Keratinocyte (primary cell): ENCODE results near the gene SULT1B1. TPM values are rescaled to one million over a fixed set of nuclear protein-coding genes. Genes with fewer than 3 reads are reported as not detected.
A peak's percentile ranks its signal among the peaks of the same experiment; 100 is the strongest.

ENCODE experiments used
- DNase-seq: peaks from one replicate; pipeline ENCODE4 v3.0.0-alpha.2; 2011; ENCODE audit warnings: low read depth, missing footprints, low spot score
- FAIRE-seq: peaks from 2 replicates; lab custom pipeline; 2011; peaks lifted over from hg19 to GRCh38; lab: Jason Lieb, UNC
- H2AFZ ChIP-seq: 2 replicates; pipeline ENCODE4 v1.6.0; 2012; ENCODE audit warnings: low read length, control low read depth, inconsistent platforms; ENCODE audit not compliant: control insufficient read depth
- H3K27ac ChIP-seq: 2 replicates; pipeline ENCODE4 v1.5.1; 2011; ENCODE audit warnings: low read length; ENCODE audit not compliant: control insufficient read depth, insufficient read depth
- H3K27me3 ChIP-seq: 3 replicates; pipeline ENCODE4 v1.6.0; 2011; ENCODE audit warnings: low read length; ENCODE audit not compliant: control insufficient read depth, insufficient read depth; ENCODE audit errors: extremely low read depth
- H3K36me3 ChIP-seq, 2 experiments: 2 replicates in 1 of 2; 3 replicates in 1 of 2; pipeline ENCODE4 v1.5.1; 2011; ENCODE audit warnings: low read length in 2 of 2, mild to moderate bottlenecking in 1 of 2; ENCODE audit not compliant: control insufficient read depth in 2 of 2, insufficient read depth in 2 of 2; ENCODE audit errors: extremely low read depth in 1 of 2
- H3K4me1 ChIP-seq: 3 replicates; pipeline ENCODE4 v1.5.1; 2011; ENCODE audit warnings: low read length; ENCODE audit not compliant: control insufficient read depth, insufficient read depth; ENCODE audit errors: extremely low read depth
- H3K4me2 ChIP-seq: 3 replicates; pipeline ENCODE4 v1.6.0; 2011; ENCODE audit warnings: low read depth, low read length; ENCODE audit not compliant: control insufficient read depth, insufficient read depth; ENCODE audit errors: extremely low read depth
- H3K4me3 ChIP-seq, 3 experiments: fragments of 200-600 bp in 1 of 3; sonication (generic) in 1 of 3; 2 replicates in 2 of 3; 3 replicates in 1 of 3; pipeline ENCODE4 v1.5.1; 2011 to 2016; ENCODE audit warnings: low read length in 3 of 3, mild to moderate bottlenecking in 3 of 3, control low read depth in 2 of 3, inconsistent platforms in 1 of 3, low read depth in 1 of 3, mixed read lengths in 1 of 3, mixed run types in 1 of 3, moderate library complexity in 1 of 3; ENCODE audit not compliant: control insufficient read depth in 2 of 3, insufficient read depth in 2 of 3; ENCODE audit errors: extremely low read depth in 1 of 3
- H3K79me2 ChIP-seq: 2 replicates; pipeline ENCODE4 v1.6.0; 2012; ENCODE audit warnings: low read length; ENCODE audit not compliant: control insufficient read depth, insufficient read depth
- H3K9ac ChIP-seq: 3 replicates; pipeline ENCODE4 v1.6.0; 2011; ENCODE audit warnings: low read length; ENCODE audit not compliant: control insufficient read depth, insufficient read depth; ENCODE audit errors: extremely low read depth
- H3K9me1 ChIP-seq: 3 replicates; pipeline ENCODE4 v1.6.0; 2011; ENCODE audit warnings: low read length; ENCODE audit not compliant: control insufficient read depth, insufficient read depth; ENCODE audit errors: extremely low read depth
- H3K9me3 ChIP-seq: 2 replicates; pipeline ENCODE4 v1.5.1; 2012; ENCODE audit warnings: low read depth, low read length; ENCODE audit not compliant: control insufficient read depth
- H4K20me1 ChIP-seq: 3 replicates; pipeline ENCODE4 v1.6.0; 2011; ENCODE audit warnings: low read length; ENCODE audit not compliant: control insufficient read depth, insufficient read depth; ENCODE audit errors: extremely low read depth
- EZH2 ChIP-seq: IDR thresholded peaks from one replicate; pipeline ENCODE4 v1.6.1; 2012; ENCODE audit warnings: inconsistent platforms, mild to moderate bottlenecking, low read length, moderate library complexity
- dilution Hi-C: fragments of 300-500 bp; cut with MboI; formaldehyde crosslinking; loops from one replicate; pipeline ENCODE4 v1.7.0; 2020; ENCODE audit warnings: low sequenced_read_pairs; ENCODE audit not compliant: extremely low pct_ligation_motif_present
- polyA plus RNA-seq, 5 experiments: library from polyadenylated mRNA; depleted of rRNA in 3 of 5; stranded (reverse) in 3 of 5; stranded (forward) in 1 of 5; unstranded in 1 of 5; fragments of >200 nt; gene quantifications; 1 replicate in 1 of 5; 2 replicates in 3 of 5; 3 replicates in 1 of 5; pipeline versions ENCODE4 v1.2.1 to v1.2.3, GENCODE V29; 2011 to 2012; ENCODE audit warnings: missing spikeins in 2 of 5, low read depth in 1 of 5, low replicate concordance in 1 of 5
- TF ChIP-seq, protein P1 (sequence below), 3 experiments: IDR thresholded peaks in 1 of 3; conservative IDR thresholded peaks in 1 of 3; optimal IDR thresholded peaks in 1 of 3; 2 replicates in 2 of 3; 3 replicates in 1 of 3; pipeline versions ENCODE3 to v1.5.1; 2011; ENCODE audit warnings: low read length in 3 of 3, mild to moderate bottlenecking in 3 of 3, moderate library complexity in 2 of 3, control low read depth in 1 of 3, inconsistent platforms in 1 of 3; ENCODE audit not compliant: insufficient read depth in 2 of 3; ENCODE audit errors: extremely low read depth in 1 of 3

The SULT1B1 gene
- polyA plus RNA-seq, 1 donor (not counting 4 experiments of a cell fraction or from before 2014, with no cell fraction given), result 0.39 TPM

DNA sequence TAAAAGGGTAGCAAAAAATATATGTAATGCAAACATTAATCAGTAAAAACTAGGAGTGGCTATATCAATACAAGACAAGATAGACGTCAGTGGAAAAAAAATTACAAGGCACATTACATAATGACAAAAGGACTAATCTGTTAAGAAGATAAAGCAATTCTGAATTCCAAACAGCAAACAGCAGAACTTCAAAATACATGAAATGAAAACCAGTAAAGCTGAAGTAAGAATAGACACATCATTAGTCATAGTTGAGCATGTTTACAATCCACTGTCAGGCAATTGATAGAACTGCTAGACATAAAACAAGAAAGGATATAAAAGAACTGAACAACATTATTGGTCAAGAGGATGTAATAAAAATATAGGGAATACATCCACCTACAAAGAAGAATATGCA is 12.2 kb downstream of the SULT1B1 start:
- H4K20me1 ChIP-seq, result no peaks in the 10 kb centered on the region
- no peak overlapping the region for H2AFZ ChIP-seq
- TF ChIP-seq, protein P1, sequence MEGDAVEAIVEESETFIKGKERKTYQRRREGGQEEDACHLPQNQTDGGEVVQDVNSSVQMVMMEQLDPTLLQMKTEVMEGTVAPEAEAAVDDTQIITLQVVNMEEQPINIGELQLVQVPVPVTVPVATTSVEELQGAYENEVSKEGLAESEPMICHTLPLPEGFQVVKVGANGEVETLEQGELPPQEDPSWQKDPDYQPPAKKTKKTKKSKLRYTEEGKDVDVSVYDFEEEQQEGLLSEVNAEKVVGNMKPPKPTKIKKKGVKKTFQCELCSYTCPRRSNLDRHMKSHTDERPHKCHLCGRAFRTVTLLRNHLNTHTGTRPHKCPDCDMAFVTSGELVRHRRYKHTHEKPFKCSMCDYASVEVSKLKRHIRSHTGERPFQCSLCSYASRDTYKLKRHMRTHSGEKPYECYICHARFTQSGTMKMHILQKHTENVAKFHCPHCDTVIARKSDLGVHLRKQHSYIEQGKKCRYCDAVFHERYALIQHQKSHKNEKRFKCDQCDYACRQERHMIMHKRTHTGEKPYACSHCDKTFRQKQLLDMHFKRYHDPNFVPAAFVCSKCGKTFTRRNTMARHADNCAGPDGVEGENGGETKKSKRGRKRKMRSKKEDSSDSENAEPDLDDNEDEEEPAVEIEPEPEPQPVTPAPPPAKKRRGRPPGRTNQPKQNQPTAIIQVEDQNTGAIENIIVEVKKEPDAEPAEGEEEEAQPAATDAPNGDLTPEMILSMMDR (optimal IDR thresholded peaks at IDR 0.05 in 1 of 3, IDR thresholded peaks at IDR 0.05 in 1 of 3, conservative IDR thresholded peaks at IDR 0.05 in 1 of 3; ENCODE audit: extremely low read depth in 1 of 3, insufficient read depth in 2 of 3, low read length in 3 of 3), result no peak
- no peak for TF ChIP-seq EZH2
- H3K9me1 ChIP-seq, result no peaks in the 10 kb centered on the region
- no peaks in the 10 kb centered on the region for H3K9me3 ChIP-seq
- no peak overlapping the region for H3K9ac ChIP-seq
- FAIRE-seq (peak; percentile 77), DNase-seq (no peak)
- dilution Hi-C loops, result no loop called here
- H3K79me2 ChIP-seq, result no peaks in the 10 kb centered on the region
- H3K36me3 ChIP-seq, result no peaks in the 10 kb centered on the region
- H3K27me3 ChIP-seq, result no peaks in the 10 kb centered on the region
- H3K4me2 ChIP-seq, result peak overlapping the region; percentile 30
- H3K27ac ChIP-seq, result no peak overlapping the region
- H3K4me1 ChIP-seq, result peaks cover 27% of the 10 kb centered on the region
- no peak overlapping the region for H3K4me3 ChIP-seq

DNA sequence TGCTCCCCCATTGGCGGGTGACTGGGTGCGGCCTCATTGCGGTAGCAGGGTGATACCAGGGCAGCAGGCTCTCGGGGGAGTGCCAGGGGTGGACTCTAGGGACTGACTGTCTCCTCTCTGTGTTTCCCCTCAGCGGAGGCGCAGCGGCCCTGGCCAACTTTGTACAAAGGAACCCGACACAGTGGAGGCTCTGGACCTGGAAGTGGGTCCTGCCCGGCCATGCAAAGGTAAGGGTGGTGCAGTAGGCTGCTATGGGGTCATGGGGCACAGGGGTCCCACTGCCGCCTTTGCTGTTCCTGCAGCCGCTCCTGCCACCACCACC is 16.3 kb downstream of the SULT1B1 start:
- no peak overlapping the region for H3K4me3 ChIP-seq
- H3K4me2 ChIP-seq, result no peak overlapping the region
- dilution Hi-C loops, result no loop called here
- H2AFZ ChIP-seq, result no peak overlapping the region
- no peaks in the 10 kb centered on the region for H3K27me3 ChIP-seq
- H3K9ac ChIP-seq, result no peak overlapping the region
- H3K36me3 ChIP-seq, result no peaks in the 10 kb centered on the region
- H3K9me1 ChIP-seq, result no peaks in the 10 kb centered on the region
- no peaks in the 10 kb centered on the region for H4K20me1 ChIP-seq
- no peaks in the 10 kb centered on the region for H3K9me3 ChIP-seq
- H3K27ac ChIP-seq, result no peak overlapping the region
- FAIRE-seq (no peak), DNase-seq (no peak)
- no peak for TF ChIP-seq EZH2
- TF ChIP-seq, protein P1 (optimal IDR thresholded peaks at IDR 0.05 in 1 of 3, IDR thresholded peaks at IDR 0.05 in 1 of 3, conservative IDR thresholded peaks at IDR 0.05 in 1 of 3; ENCODE audit: extremely low read depth in 1 of 3, insufficient read depth in 2 of 3, low read length in 3 of 3), result no peak
- H3K4me1 ChIP-seq, result peaks cover 8% of the 10 kb centered on the region
- no peaks in the 10 kb centered on the region for H3K79me2 ChIP-seq
